Stimulated activated naive B cell treated with anti-CD40 and anti-IgM and Interleukin-4, amounts not matched to agents 10 μg/mL and 1 μg/mL and 100 μg/mL, for 72 hours (primary cell): ENCODE results near the gene RAD51.
A peak's percentile ranks its signal among the peaks of the same experiment; 100 is the strongest.

Experiments used
- ATAC-seq, 2 donors: fragments of 150-1000 bp; cut with Tn5 transposase; replicated peaks; 2 replicates each; pipeline ENCODE4 v1.10.0; 2021; ENCODE audit warnings: moderate library complexity in 1 of 2
- DNase-seq: peaks from one replicate; pipeline ENCODE4 v3.0.0; 2021
- H3K27ac Mint-ChIP-seq: one replicate; pipeline ENCODE4 v1.8.0; 2022; ENCODE audit warnings: mild to moderate bottlenecking, mixed read lengths
- H3K27me3 Mint-ChIP-seq, 2 donors: one replicate each; pipeline ENCODE4 v1.8.0; 2022; ENCODE audit warnings: mixed read lengths in 2 of 2
- H3K36me3 Mint-ChIP-seq, 2 donors: one replicate each; pipeline ENCODE4 v1.8.0; 2022; ENCODE audit warnings: mixed read lengths in 2 of 2, mild to moderate bottlenecking in 1 of 2
- H3K4me1 Mint-ChIP-seq, 2 donors: one replicate each; pipeline ENCODE4 v1.8.0; 2022; ENCODE audit warnings: mixed read lengths in 2 of 2, mild to moderate bottlenecking in 1 of 2
- H3K4me3 Mint-ChIP-seq, 2 donors: one replicate each; pipeline ENCODE4 v1.8.0; 2022; ENCODE audit warnings: mild to moderate bottlenecking in 2 of 2, mixed read lengths in 2 of 2, moderate library complexity in 1 of 2
- H3K9me3 Mint-ChIP-seq, 2 donors: one replicate each; pipeline ENCODE4 v1.8.0; 2022; ENCODE audit warnings: mixed read lengths in 2 of 2, mild to moderate bottlenecking in 1 of 2

RAD51 gene

DNA sequence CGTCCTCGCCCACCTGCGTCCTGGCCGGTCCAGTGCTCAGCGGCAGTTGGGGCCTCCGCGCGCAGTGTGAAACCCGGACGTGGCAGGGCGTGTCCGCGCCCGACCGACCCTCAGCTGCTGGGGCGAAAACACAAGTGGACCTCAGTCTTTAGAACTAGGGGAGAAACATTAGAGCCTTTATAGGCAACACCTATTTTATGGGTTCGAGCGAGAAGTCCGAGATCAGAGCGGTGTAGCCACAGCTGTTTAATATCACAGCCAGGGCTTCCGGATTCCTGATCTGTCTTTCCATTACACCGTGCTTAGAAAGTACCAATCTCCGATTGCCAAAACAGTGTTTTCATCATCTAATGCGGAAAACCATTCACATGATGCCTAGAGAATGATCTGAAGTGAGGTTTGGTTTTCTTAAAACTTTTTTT, 506 bp downstream of the RAD51 start:
- H3K27me3 Mint-ChIP-seq: no peaks in the 10 kb centered on the region
- ATAC-seq (peak; percentile 0 to 30), DNase-seq (no peak)
- H3K27ac Mint-ChIP-seq: peak overlapping the region; percentile 97
- peaks cover 6 to 12% of the 10 kb centered on the region in 2 donors for H3K36me3 Mint-ChIP-seq
- peaks cover 10 to 11% of the 10 kb centered on the region in 2 donors for H3K4me1 Mint-ChIP-seq
- peak overlapping the region; percentile 96 for H3K4me3 Mint-ChIP-seq
- no peaks in the 10 kb centered on the region for H3K9me3 Mint-ChIP-seq

GRCh38 chr15:40696228-40696627, 1.3 kb downstream of the RAD51 start:
- Mint-ChIP-seq H3K27ac (no peak overlapping the region), H3K4me3 (peak overlapping the region; percentile 96), H3K4me1 (peaks cover 10 to 11% of the 10 kb centered on the region in 2 donors), H3K9me3 (no peaks in the 10 kb centered on the region), H3K36me3 (peaks cover 6 to 12% of the 10 kb centered on the region in 2 donors), H3K27me3 (no peaks in the 10 kb centered on the region)
- DNase-seq: no peak
- ATAC-seq: no peak

- no peaks in the 10 kb centered on the region for H3K27me3 Mint-ChIP-seq
- no peak for ATAC-seq
- no peak for DNase-seq
- no peak overlapping the region for H3K27ac Mint-ChIP-seq
- H3K9me3 Mint-ChIP-seq: no peaks in the 10 kb centered on the region
- H3K4me1 Mint-ChIP-seq: peaks cover 10 to 11% of the 10 kb centered on the region in 2 donors
- H3K4me3 Mint-ChIP-seq: no peak overlapping the region
- peaks cover 8 to 12% of the 10 kb centered on the region in 2 donors for H3K36me3 Mint-ChIP-seq
These were observed 2.9 kb downstream of the RAD51 start for GRCh38 chr15:40697916-40698315.

- Mint-ChIP-seq H3K9me3 (no peaks in the 10 kb centered on the region), H3K36me3 (peaks cover 7 to 10% of the 10 kb centered on the region in 2 donors), H3K4me1 (no peaks in the 10 kb centered on the region), H3K27me3 (no peaks in the 10 kb centered on the region), H3K4me3 (no peak overlapping the region), H3K27ac (no peak overlapping the region)
- DNase-seq (no peak), ATAC-seq (no peak)
These were observed 7.1 kb downstream of the RAD51 start for GRCh38 chr15:40702077-40702476.

GRCh38 chr15:40706121-40706520, 11.1 kb downstream of the RAD51 start:
- ATAC-seq (no peak), DNase-seq (no peak)
- peaks cover 9 to 16% of the 10 kb centered on the region in 2 donors for H3K36me3 Mint-ChIP-seq
- no peaks in the 10 kb centered on the region for H3K27me3 Mint-ChIP-seq
- no peak overlapping the region for H3K4me3 Mint-ChIP-seq
- no peak overlapping the region for H3K27ac Mint-ChIP-seq
- no peaks in the 10 kb centered on the region for H3K4me1 Mint-ChIP-seq
- H3K9me3 Mint-ChIP-seq: no peaks in the 10 kb centered on the region

DNA sequence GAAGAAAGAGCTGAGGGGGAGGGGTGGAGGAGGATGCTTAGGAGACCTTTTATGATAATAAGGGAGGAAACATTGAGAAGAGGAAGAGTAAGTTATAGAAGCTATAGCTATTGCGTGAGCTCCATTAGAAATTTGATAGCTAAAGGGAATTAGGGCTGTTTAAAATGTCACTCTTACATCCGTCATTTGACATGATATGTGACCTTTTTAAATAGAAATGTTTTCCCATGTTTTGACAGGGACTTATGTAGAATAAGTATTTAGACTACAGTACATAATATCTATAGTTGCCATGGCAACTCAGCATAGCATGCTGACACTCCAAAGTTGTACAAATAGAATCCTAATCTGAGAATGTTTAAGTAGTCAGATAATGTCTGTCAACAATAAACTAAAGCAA, 19.2 kb downstream of the RAD51 start:
- no peaks in the 10 kb centered on the region for H3K9me3 Mint-ChIP-seq
- no peak for DNase-seq
- no peak overlapping the region for H3K4me3 Mint-ChIP-seq
- H3K27me3 Mint-ChIP-seq: no peaks in the 10 kb centered on the region
- H3K27ac Mint-ChIP-seq: no peak overlapping the region
- H3K4me1 Mint-ChIP-seq: no peaks in the 10 kb centered on the region
- ATAC-seq: no peak
- H3K36me3 Mint-ChIP-seq: peaks cover 13 to 15% of the 10 kb centered on the region in 2 donors

DNA sequence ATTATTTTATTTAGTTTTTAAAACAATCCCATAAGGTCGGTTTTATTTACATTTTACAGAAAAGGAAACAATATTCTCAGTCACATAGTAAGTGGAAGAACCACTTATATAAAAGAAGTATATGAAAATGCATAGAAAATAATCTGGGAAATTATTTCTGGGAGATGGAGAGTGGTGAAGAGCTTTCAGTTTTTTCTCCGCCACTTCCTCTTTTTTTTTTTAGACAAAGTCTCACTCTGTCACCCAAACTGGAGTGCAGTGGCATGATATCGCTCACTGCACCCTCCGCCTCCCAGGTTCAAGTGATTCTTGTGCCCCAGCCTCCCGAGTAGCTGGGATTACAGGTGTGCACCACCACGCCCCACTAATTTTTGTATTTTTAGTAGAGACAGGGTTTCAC, 21.2 kb downstream of the RAD51 start:
- no peak overlapping the region for H3K4me3 Mint-ChIP-seq
- DNase-seq: no peak
- H3K36me3 Mint-ChIP-seq: peaks cover 8 to 11% of the 10 kb centered on the region in 2 donors
- H3K27ac Mint-ChIP-seq: no peak overlapping the region
- H3K27me3 Mint-ChIP-seq: no peaks in the 10 kb centered on the region
- no peaks in the 10 kb centered on the region for H3K9me3 Mint-ChIP-seq
- no peak for ATAC-seq
- H3K4me1 Mint-ChIP-seq: no peaks in the 10 kb centered on the region

DNA sequence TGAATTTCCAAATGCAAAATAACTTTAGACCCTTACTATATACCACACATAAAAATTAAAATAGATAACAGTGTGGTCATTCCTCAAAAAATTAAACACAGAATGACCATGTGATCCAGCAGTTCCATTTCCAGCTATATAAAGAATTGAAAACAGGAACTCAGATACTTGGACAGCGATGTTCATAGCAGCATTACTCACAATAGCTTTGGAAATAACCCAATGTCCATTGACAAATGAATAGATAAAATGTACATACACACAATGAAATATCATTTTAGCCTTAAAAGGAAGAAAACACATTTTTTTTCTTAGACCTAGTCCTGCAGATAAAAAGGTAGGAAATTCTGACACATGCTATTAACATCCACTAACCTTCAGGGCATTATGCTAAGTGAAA, 26.7 kb downstream of the RAD51 start:
- H3K4me1 Mint-ChIP-seq: no peaks in the 10 kb centered on the region
- no peak for ATAC-seq
- no peaks in the 10 kb centered on the region for H3K27me3 Mint-ChIP-seq
- no peak for DNase-seq
- peaks cover 4 to 6% of the 10 kb centered on the region in 2 donors for H3K36me3 Mint-ChIP-seq
- H3K4me3 Mint-ChIP-seq: no peak overlapping the region
- H3K27ac Mint-ChIP-seq: no peak overlapping the region
- no peaks in the 10 kb centered on the region for H3K9me3 Mint-ChIP-seq

- DNase-seq (no peak), ATAC-seq (no peak)
- H3K4me3 Mint-ChIP-seq: no peak overlapping the region
- H3K36me3 Mint-ChIP-seq: peaks cover 4 to 6% of the 10 kb centered on the region in 2 donors
- H3K27me3 Mint-ChIP-seq: no peaks in the 10 kb centered on the region
- no peaks in the 10 kb centered on the region for H3K4me1 Mint-ChIP-seq
- H3K9me3 Mint-ChIP-seq: no peaks in the 10 kb centered on the region
- no peak overlapping the region for H3K27ac Mint-ChIP-seq
These were observed 27.4 kb downstream of the RAD51 start for GRCh38 chr15:40722354-40722753.

- H3K27ac Mint-ChIP-seq: no peak overlapping the region
- no peaks in the 10 kb centered on the region for H3K27me3 Mint-ChIP-seq
- H3K4me3 Mint-ChIP-seq: no peak overlapping the region
- no peaks in the 10 kb centered on the region for H3K4me1 Mint-ChIP-seq
- ATAC-seq (no peak), DNase-seq (no peak)
- H3K9me3 Mint-ChIP-seq: no peaks in the 10 kb centered on the region
- peaks cover 2 to 4% of the 10 kb centered on the region in 2 donors for H3K36me3 Mint-ChIP-seq
These were observed 28.0 kb downstream of the RAD51 start for GRCh38 chr15:40722934-40723333.

GRCh38 chr15:40723919-40724318, 28.9 kb downstream of the RAD51 start:
- H3K4me3 Mint-ChIP-seq: no peak overlapping the region
- H3K9me3 Mint-ChIP-seq: no peaks in the 10 kb centered on the region
- H3K36me3 Mint-ChIP-seq: peaks cover 5 to 9% of the 10 kb centered on the region in 2 donors
- H3K27me3 Mint-ChIP-seq: no peaks in the 10 kb centered on the region
- H3K4me1 Mint-ChIP-seq: no peaks in the 10 kb centered on the region
- ATAC-seq (no peak), DNase-seq (no peak)
- H3K27ac Mint-ChIP-seq: no peak overlapping the region

- no peaks in the 10 kb centered on the region for H3K9me3 Mint-ChIP-seq
- ATAC-seq (no peak), DNase-seq (no peak)
- no peaks in the 10 kb centered on the region for H3K27me3 Mint-ChIP-seq
- no peaks in the 10 kb centered on the region for H3K4me1 Mint-ChIP-seq
- H3K27ac Mint-ChIP-seq: no peak overlapping the region
- H3K36me3 Mint-ChIP-seq: peaks cover 16 to 36% of the 10 kb centered on the region in 2 donors
- no peak overlapping the region for H3K4me3 Mint-ChIP-seq
These were observed 36.1 kb downstream of the RAD51 start for GRCh38 chr15:40731034-40731433.

DNA sequence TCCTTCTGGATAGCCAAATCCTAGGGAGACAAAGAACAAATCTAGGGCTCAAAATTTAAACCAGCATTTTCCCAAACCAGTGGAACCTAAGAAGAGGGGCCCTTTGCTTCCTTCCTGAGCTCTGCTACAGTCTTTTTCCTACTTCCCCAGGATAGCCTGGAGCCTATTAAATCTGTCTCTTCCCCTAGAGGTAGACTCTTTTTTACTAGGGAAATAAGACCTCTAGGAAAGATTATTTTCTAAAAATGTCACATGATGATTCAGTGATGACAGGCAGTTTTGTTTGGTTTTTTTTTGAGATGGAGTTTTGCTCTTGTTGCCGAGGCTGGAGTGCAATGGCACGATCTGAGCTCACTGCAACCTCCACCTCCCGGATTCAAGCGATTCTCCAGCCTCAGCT, 41.6 kb downstream of the RAD51 start:
- no peak overlapping the region for H3K27ac Mint-ChIP-seq
- no peaks in the 10 kb centered on the region for H3K9me3 Mint-ChIP-seq
- DNase-seq (no peak), ATAC-seq (no peak)
- H3K4me3 Mint-ChIP-seq: no peak overlapping the region
- no peaks in the 10 kb centered on the region for H3K4me1 Mint-ChIP-seq
- H3K36me3 Mint-ChIP-seq: peaks cover 24 to 33% of the 10 kb centered on the region in 2 donors
- H3K27me3 Mint-ChIP-seq: no peaks in the 10 kb centered on the region

- Mint-ChIP-seq H3K27me3 (no peaks in the 10 kb centered on the region), H3K4me1 (no peaks in the 10 kb centered on the region), H3K27ac (no peak overlapping the region), H3K36me3 (peaks cover 24 to 33% of the 10 kb centered on the region in 2 donors), H3K9me3 (no peaks in the 10 kb centered on the region), H3K4me3 (no peak overlapping the region)
- ATAC-seq: no peak
- no peak for DNase-seq
These were observed 42.1 kb downstream of the RAD51 start for GRCh38 chr15:40737048-40737447.

DNA sequence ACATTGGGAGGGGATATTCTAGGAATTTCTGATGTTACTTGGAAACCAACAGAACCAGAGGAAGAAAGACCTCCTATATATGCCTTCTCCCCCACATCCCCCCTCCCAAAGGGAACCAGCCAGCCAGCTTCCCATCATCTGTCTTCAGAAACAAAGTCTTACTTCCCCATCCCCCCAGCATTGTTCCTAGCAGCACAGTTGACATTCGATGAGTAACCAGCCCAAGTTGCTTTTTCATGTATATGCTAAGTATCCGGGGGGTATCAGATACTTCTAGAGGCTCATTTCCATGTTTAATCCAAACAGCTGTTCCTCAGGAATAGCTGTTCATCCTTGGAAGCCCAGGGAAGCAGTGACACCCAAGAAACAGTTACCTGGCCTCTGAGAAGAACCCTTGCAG, 44.1 kb downstream of the RAD51 start:
- DNase-seq: no peak
- ATAC-seq: no peak
- H3K4me3 Mint-ChIP-seq: no peak overlapping the region
- H3K9me3 Mint-ChIP-seq: no peaks in the 10 kb centered on the region
- H3K36me3 Mint-ChIP-seq: peaks cover 35 to 42% of the 10 kb centered on the region in 2 donors
- no peaks in the 10 kb centered on the region for H3K4me1 Mint-ChIP-seq
- H3K27ac Mint-ChIP-seq: no peak overlapping the region
- H3K27me3 Mint-ChIP-seq: no peaks in the 10 kb centered on the region

- Mint-ChIP-seq H3K27ac (peak overlapping the region; percentile 42), H3K4me3 (no peak overlapping the region), H3K27me3 (no peaks in the 10 kb centered on the region), H3K36me3 (peaks cover 37 to 44% of the 10 kb centered on the region in 2 donors), H3K4me1 (no peaks in the 10 kb centered on the region), H3K9me3 (no peaks in the 10 kb centered on the region)
- DNase-seq (no peak), ATAC-seq (no peak)
These were observed 44.9 kb downstream of the RAD51 start for GRCh38 chr15:40739854-40740253.
